HEK293 (cell line): Measurements from ENCODE around the gene RPS10.

Experiments used
- CTCF ChIP-seq: fragments of 450-650 bp; formaldehyde crosslinking; IDR thresholded peaks from 2 replicates; pipeline ENCODE4 v1.5.1; 2016; ENCODE audit warnings: missing biosample characterization, missing genetic modification characterization
- KLF1 ChIP-seq: fragments of 450-650 bp; formaldehyde crosslinking; IDR thresholded peaks from 2 replicates; pipeline ENCODE4 v1.5.1; 2016; ENCODE audit warnings: missing biosample characterization, missing genetic modification characterization
- MEIS1 ChIP-seq: sonication (generic); formaldehyde crosslinking; IDR thresholded peaks from 2 replicates; pipeline ENCODE4 v1.8.1; 2022; ENCODE audit warnings: missing genetic modification reagents, mild to moderate bottlenecking, borderline replicate concordance
- ZNF274 ChIP-seq, 2 experiments: fragments of 200-500 bp in 1 of 2; fragments of 450-650 bp in 1 of 2; sonication (Bioruptor generic) in 1 of 2; formaldehyde crosslinking in 1 of 2; IDR thresholded peaks; 2 replicates each; pipeline versions ENCODE4 v1.5.1 to v1.6.1; 2014 to 2016; ENCODE audit warnings: borderline replicate concordance in 1 of 2, inconsistent platforms in 1 of 2, low read length in 1 of 2, missing biosample characterization in 1 of 2, missing genetic modification characterization in 1 of 2
- ZNF404 ChIP-seq: fragments of 450-650 bp; formaldehyde crosslinking; IDR thresholded peaks from 2 replicates; pipeline ENCODE4 v1.5.1; 2017; ENCODE audit warnings: missing biosample characterization, missing genetic modification characterization
- ZNF747 ChIP-seq: fragments of 450-650 bp; formaldehyde crosslinking; IDR thresholded peaks from 2 replicates; pipeline ENCODE4 v1.5.1; 2016; ENCODE audit warnings: missing biosample characterization, missing genetic modification characterization
- TF ChIP-seq, protein P1 (sequence below): fragments of 450-650 bp; formaldehyde crosslinking; IDR thresholded peaks from 2 replicates; pipeline ENCODE4 v1.5.1; 2016; ENCODE audit warnings: missing biosample characterization, missing genetic modification characterization
- TF ChIP-seq, protein P2 (sequence below): fragments of 450-650 bp; formaldehyde crosslinking; IDR thresholded peaks from 2 replicates; pipeline ENCODE4 v1.5.1; 2017; ENCODE audit warnings: missing biosample characterization, missing genetic modification characterization

GRCh38 chr6:34465531-34466241, 39.8 kb upstream of the RPS10 start, which contains the start of gene PACSIN1:
- TF ChIP-seq CTCF (no peak), ZNF404 (no peak), MEIS1 (CRISPR knock-in tag) (no peak), ZNF747 (tag by site-specific recombination) (no peak), ZNF274 (IDR thresholded peaks at IDR 0.05; ENCODE audit: low read length) (no peak), ZNF274 (tag by site-specific recombination; IDR thresholded peaks at IDR 0.05; ENCODE audit: borderline replicate concordance) (no peak), KLF1 (tag by site-specific recombination) (no peak)
- TF ChIP-seq, protein P1, sequence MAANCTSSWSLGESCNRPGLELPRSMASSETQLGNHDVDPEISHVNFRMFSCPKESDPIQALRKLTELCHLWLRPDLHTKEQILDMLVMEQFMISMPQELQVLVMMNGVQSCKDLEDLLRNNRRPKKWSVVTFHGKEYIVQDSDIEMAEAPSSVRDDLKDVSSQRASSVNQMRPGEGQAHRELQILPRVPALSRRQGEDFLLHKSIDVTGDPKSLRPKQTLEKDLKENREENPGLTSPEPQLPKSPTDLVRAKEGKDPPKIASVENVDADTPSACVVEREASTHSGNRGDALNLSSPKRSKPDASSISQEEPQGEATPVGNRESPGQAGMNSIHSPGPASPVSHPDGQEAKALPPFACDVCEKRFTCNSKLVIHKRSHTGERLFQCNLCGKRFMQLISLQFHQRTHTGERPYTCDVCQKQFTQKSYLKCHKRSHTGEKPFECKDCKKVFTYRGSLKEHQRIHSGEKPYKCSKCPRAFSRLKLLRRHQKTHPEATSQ (tag by site-specific recombination), result no peak
- TF ChIP-seq, protein P2, sequence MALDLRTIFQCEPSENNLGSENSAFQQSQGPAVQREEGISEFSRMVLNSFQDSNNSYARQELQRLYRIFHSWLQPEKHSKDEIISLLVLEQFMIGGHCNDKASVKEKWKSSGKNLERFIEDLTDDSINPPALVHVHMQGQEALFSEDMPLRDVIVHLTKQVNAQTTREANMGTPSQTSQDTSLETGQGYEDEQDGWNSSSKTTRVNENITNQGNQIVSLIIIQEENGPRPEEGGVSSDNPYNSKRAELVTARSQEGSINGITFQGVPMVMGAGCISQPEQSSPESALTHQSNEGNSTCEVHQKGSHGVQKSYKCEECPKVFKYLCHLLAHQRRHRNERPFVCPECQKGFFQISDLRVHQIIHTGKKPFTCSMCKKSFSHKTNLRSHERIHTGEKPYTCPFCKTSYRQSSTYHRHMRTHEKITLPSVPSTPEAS (tag by site-specific recombination), result no peak
